PC-9 (cell line): ENCODE results near the gene GPD2. TPM values are rescaled to one million over a fixed set of nuclear protein-coding genes. Genes with fewer than 3 reads are reported as not detected.

Experiments used
- BruUV-seq: library from RNA; stranded (reverse); fragments of 400-500 nt; replicated peaks from 2 replicates; lab custom pipeline; 2021; lab: Mats Ljungman, UMichigan
- CTCF ChIA-PET: fragments of 300-600 bp; sonication (Branson Sonifier 250); formaldehyde crosslinking; loops from one replicate; lab custom pipeline; 2022; ENCODE audit warnings: antibody characterized with exemption; lab: Charles Lee
- POLR2A ChIA-PET: fragments of 300-600 bp; sonication (Branson Sonifier 250); formaldehyde crosslinking; loops from one replicate; lab custom pipeline; 2022; ENCODE audit warnings: antibody characterized with exemption; ENCODE audit not compliant: unreplicated experiment; lab: Charles Lee
- DNase-seq, 2 experiments: peaks; one replicate each; pipeline versions ENCODE4 v3.0.0 to v3.0.0-alpha.2; 2015 to 2022; ENCODE audit warnings: mixed read lengths in 1 of 2
- H2AFZ ChIP-seq: fragments of 200-600 bp; sonication (generic); 2 replicates; pipeline ENCODE4 v1.8.1; 2017; ENCODE audit warnings: antibody characterized with exemption
- H3F3A ChIP-seq: fragments of 200-600 bp; sonication (generic); 2 replicates; pipeline ENCODE4 v1.8.1; 2017; ENCODE audit warnings: antibody characterized with exemption, mild to moderate bottlenecking, low read depth; ENCODE audit not compliant: insufficient read depth
- H3K27ac ChIP-seq: fragments of 200-600 bp; sonication (generic); 2 replicates; pipeline ENCODE4 v1.6.1; 2016; ENCODE audit warnings: mixed run types
- H3K27me3 ChIP-seq: fragments of 200-600 bp; sonication (generic); 2 replicates; pipeline ENCODE4 v1.6.1; 2016; ENCODE audit warnings: low read depth, mixed run types; ENCODE audit not compliant: insufficient read depth
- H3K36me3 ChIP-seq: fragments of 200-600 bp; sonication (generic); 2 replicates; pipeline ENCODE4 v1.6.1; 2016; ENCODE audit warnings: low read depth, mixed run types
- H3K4me1 ChIP-seq: fragments of 200-600 bp; sonication (generic); replicated peaks from 2 replicates; pipeline ENCODE4 v1.6.1; 2016; ENCODE audit warnings: mixed run types; ENCODE audit not compliant: insufficient read depth
- H3K4me2 ChIP-seq: fragments of 200-600 bp; sonication (generic); 2 replicates; pipeline ENCODE4 v1.6.1; 2017; ENCODE audit warnings: mixed run types
- H3K4me3 ChIP-seq: fragments of 200-600 bp; sonication (generic); 2 replicates; pipeline ENCODE4 v1.6.1; 2016; ENCODE audit warnings: mixed run types
- H3K79me2 ChIP-seq: fragments of 200-600 bp; sonication (generic); 2 replicates; pipeline ENCODE4 v1.6.1; 2017; ENCODE audit warnings: low read depth, mixed run types
- H3K9me2 ChIP-seq: fragments of 200-600 bp; sonication (generic); 2 replicates; pipeline ENCODE4 v1.8.1; 2017; ENCODE audit warnings: mild to moderate bottlenecking; ENCODE audit not compliant: insufficient read depth
- H3K9me3 ChIP-seq: fragments of 200-600 bp; sonication (generic); 2 replicates; pipeline ENCODE4 v1.8.1; 2016; ENCODE audit warnings: low read depth; ENCODE audit not compliant: insufficient read depth
- H4K20me1 ChIP-seq: fragments of 200-600 bp; sonication (generic); 2 replicates; pipeline ENCODE4 v1.8.1; 2017; ENCODE audit not compliant: insufficient read depth
- CTCF ChIP-seq: fragments of 200-600 bp; sonication (generic); conservative IDR thresholded peaks from 2 replicates; pipeline ENCODE4 v1.6.1; 2017; ENCODE audit warnings: mixed run types, antibody characterized with exemption, mild to moderate bottlenecking, moderate library complexity
- EZH2 ChIP-seq: fragments of 200-600 bp; sonication (generic); IDR thresholded peaks from 2 replicates; pipeline ENCODE4 v1.8.0; 2017; ENCODE audit warnings: antibody characterized with exemption, low read depth
- intact Hi-C: fragments of 100-400 bp; cut with micrococcal nuclease; formaldehyde crosslinking; loops from one replicate; pipeline ENCODE4 v1.10.0; 2022; ENCODE audit not compliant: unreplicated experiment
- total RNA-seq: library from RNA; stranded (reverse); gene quantifications from 2 replicates; pipeline ENCODE4 v1.2.3, GENCODE V29; 2021

The GPD2 gene
- total RNA-seq, 1 experiment from 2014 or later = 47.1 TPM

- Histone ChIP-seq H3K9me3 (no peaks in the 10 kb centered on the region), H4K20me1 (no peaks in the 10 kb centered on the region), H3K4me1 (peaks cover 63% of the 10 kb centered on the region), H3K4me3 (peak overlapping the region; percentile 65), H3K4me2 (peak overlapping the region; percentile 93), H3K36me3 (no peaks in the 10 kb centered on the region), H2AFZ (peak overlapping the region; percentile 93), H3K27ac (peak overlapping the region; percentile 95), H3K27me3 (no peaks in the 10 kb centered on the region), H3K9me2 (no peaks in the 10 kb centered on the region), H3F3A (peaks cover 28% of the 10 kb centered on the region), H3K79me2 (peaks cover 18% of the 10 kb centered on the region)
- ChIA-PET CTCF (no interaction called here), POLR2A (interaction anchor here (0.5 kb wide), 1 partner anchor 33 kb away, joined by 4 read pairs; no protein-coding TSS in a partner anchor)
- DNase-seq = peak in 1 of 2 experiments; percentile 38
- no peak for TF ChIP-seq EZH2
- no peak for TF ChIP-seq CTCF
- intact Hi-C loops = loop anchor here (1.0 kb wide), 1 partner anchor 38 kb away; no protein-coding TSS in a partner anchor
- no TSS peak for BruUV-seq
These were observed 1.5 kb upstream of the GPD2 start for GRCh38 chr2:156434461-156435291.

GRCh38 chr2:156435396-156435717 is 822 bp upstream of the GPD2 start:
- ChIA-PET POLR2A (interaction anchor here (0.5 to 0.7 kb wide), 3 partner anchors 29 to 469 kb away, joined by 3 to 4 read pairs (median 3); no protein-coding TSS in a partner anchor), CTCF (no interaction called here)
- Histone ChIP-seq H3K4me3 (peak overlapping the region; percentile 65), H4K20me1 (no peaks in the 10 kb centered on the region), H3K9me3 (no peaks in the 10 kb centered on the region), H3K27ac (peak overlapping the region; percentile 95), H3K4me2 (peak overlapping the region; percentile 93), H3K9me2 (no peaks in the 10 kb centered on the region), H3K79me2 (peaks cover 24% of the 10 kb centered on the region), H3K36me3 (no peaks in the 10 kb centered on the region), H2AFZ (peak overlapping the region; percentile 93), H3K4me1 (peaks cover 61% of the 10 kb centered on the region), H3F3A (peaks cover 28% of the 10 kb centered on the region), H3K27me3 (no peaks in the 10 kb centered on the region)
- intact Hi-C loops = loop anchor here (1.0 kb wide), 1 partner anchor 39 kb away; no protein-coding TSS in a partner anchor
- TF ChIP-seq CTCF = no peak
- TF ChIP-seq EZH2 = no peak
- DNase-seq = no peak
- BruUV-seq = no TSS peak

- ChIA-PET CTCF (no interaction called here), POLR2A (no interaction called here)
- H4K20me1 ChIP-seq = no peaks in the 10 kb centered on the region
- no peaks in the 10 kb centered on the region for H3K9me3 ChIP-seq
- peak overlapping the region; percentile 93 for H2AFZ ChIP-seq
- TF ChIP-seq EZH2 (no peak), CTCF (no peak)
- H3K79me2 ChIP-seq = peaks cover 36% of the 10 kb centered on the region
- DNase-seq = no peak
- H3K27ac ChIP-seq = peak overlapping the region; percentile 95
- intact Hi-C loops = loop anchor here (1.0 to 2.0 kb wide), 4 partner anchors 30 to 456 kb away; no protein-coding TSS in a partner anchor
- peaks cover 48% of the 10 kb centered on the region for H3K4me1 ChIP-seq
- no peaks in the 10 kb centered on the region for H3K36me3 ChIP-seq
- peaks cover 17% of the 10 kb centered on the region; the same call in 1 of the 2 replicates for H3F3A ChIP-seq
- H3K27me3 ChIP-seq = no peaks in the 10 kb centered on the region
- peak overlapping the region; percentile 65 for H3K4me3 ChIP-seq
- peak overlapping the region; percentile 93 for H3K4me2 ChIP-seq
- H3K9me2 ChIP-seq = no peaks in the 10 kb centered on the region
- BruUV-seq = TSS peak; percentile 73
These were observed 412 bp downstream of the GPD2 start for GRCh38 chr2:156436497-156437085.
